Measurements from ENCODE around the gene DGCR6L.
"Not testable (repeated sequence)": the region's sequence is repeated elsewhere in the genome, so short reads cannot be mapped to it uniquely, and the experiment has no call there.

- not testable (repeated sequence) for TF ChIP-seq SMAD3 (CRISPR knock-in tag; IDR thresholded peaks at IDR 0.05; ENCODE audit: borderline replicate concordance); ZNF263 (CRISPR knock-in tag; IDR thresholded peaks at IDR 0.05; ENCODE audit: low read depth); IRF2 (CRISPR knock-in tag; IDR thresholded peaks at IDR 0.05; ENCODE audit: borderline replicate concordance, low read depth)
- TF ChIP-seq, protein P1, sequence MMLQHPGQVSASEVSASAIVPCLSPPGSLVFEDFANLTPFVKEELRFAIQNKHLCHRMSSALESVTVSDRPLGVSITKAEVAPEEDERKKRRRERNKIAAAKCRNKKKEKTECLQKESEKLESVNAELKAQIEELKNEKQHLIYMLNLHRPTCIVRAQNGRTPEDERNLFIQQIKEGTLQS (CRISPR knock-in tag; conservative IDR thresholded peaks at IDR 0.05) = not testable (repeated sequence)
- TF ChIP-seq, protein P2, sequence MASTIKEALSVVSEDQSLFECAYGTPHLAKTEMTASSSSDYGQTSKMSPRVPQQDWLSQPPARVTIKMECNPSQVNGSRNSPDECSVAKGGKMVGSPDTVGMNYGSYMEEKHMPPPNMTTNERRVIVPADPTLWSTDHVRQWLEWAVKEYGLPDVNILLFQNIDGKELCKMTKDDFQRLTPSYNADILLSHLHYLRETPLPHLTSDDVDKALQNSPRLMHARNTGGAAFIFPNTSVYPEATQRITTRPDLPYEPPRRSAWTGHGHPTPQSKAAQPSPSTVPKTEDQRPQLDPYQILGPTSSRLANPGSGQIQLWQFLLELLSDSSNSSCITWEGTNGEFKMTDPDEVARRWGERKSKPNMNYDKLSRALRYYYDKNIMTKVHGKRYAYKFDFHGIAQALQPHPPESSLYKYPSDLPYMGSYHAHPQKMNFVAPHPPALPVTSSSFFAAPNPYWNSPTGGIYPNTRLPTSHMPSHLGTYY (CRISPR knock-in tag; IDR thresholded peaks at IDR 0.05) = not testable (repeated sequence)
- TF ChIP-seq, protein P3, sequence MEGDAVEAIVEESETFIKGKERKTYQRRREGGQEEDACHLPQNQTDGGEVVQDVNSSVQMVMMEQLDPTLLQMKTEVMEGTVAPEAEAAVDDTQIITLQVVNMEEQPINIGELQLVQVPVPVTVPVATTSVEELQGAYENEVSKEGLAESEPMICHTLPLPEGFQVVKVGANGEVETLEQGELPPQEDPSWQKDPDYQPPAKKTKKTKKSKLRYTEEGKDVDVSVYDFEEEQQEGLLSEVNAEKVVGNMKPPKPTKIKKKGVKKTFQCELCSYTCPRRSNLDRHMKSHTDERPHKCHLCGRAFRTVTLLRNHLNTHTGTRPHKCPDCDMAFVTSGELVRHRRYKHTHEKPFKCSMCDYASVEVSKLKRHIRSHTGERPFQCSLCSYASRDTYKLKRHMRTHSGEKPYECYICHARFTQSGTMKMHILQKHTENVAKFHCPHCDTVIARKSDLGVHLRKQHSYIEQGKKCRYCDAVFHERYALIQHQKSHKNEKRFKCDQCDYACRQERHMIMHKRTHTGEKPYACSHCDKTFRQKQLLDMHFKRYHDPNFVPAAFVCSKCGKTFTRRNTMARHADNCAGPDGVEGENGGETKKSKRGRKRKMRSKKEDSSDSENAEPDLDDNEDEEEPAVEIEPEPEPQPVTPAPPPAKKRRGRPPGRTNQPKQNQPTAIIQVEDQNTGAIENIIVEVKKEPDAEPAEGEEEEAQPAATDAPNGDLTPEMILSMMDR (IDR thresholded peaks at IDR 0.05) = not testable (repeated sequence)
These were observed 26.7 kb upstream of the DGCR6L start for GRCh38 chr22:20346553-20346952.

All from WTC11 (cell line).